Panc1 (cell line): ENCODE data around the gene ARHGAP6.

Experiments used
- SIN3A ChIP-seq: IDR thresholded peaks from 2 replicates; pipeline ENCODE4 v1.6.1; 2012; ENCODE audit warnings: low read depth, mild to moderate bottlenecking, low read length, moderate library complexity, borderline replicate concordance; ENCODE audit not compliant: insufficient read depth
- TF ChIP-seq, protein P1 (sequence below): fragments of 450-650 bp; IDR thresholded peaks from 2 replicates; pipeline ENCODE4 v1.5.1; 2017; ENCODE audit warnings: mild to moderate bottlenecking
- TF ChIP-seq, protein P2 (sequence below), 2 experiments: IDR thresholded peaks; 2 replicates each; pipeline ENCODE4 v1.6.1; 2011 to 2012; ENCODE audit warnings: low read depth in 2 of 2, control low read depth in 1 of 2, low read length in 1 of 2, mild to moderate bottlenecking in 1 of 2, moderate library complexity in 1 of 2; ENCODE audit not compliant: insufficient read depth in 1 of 2

DNA sequence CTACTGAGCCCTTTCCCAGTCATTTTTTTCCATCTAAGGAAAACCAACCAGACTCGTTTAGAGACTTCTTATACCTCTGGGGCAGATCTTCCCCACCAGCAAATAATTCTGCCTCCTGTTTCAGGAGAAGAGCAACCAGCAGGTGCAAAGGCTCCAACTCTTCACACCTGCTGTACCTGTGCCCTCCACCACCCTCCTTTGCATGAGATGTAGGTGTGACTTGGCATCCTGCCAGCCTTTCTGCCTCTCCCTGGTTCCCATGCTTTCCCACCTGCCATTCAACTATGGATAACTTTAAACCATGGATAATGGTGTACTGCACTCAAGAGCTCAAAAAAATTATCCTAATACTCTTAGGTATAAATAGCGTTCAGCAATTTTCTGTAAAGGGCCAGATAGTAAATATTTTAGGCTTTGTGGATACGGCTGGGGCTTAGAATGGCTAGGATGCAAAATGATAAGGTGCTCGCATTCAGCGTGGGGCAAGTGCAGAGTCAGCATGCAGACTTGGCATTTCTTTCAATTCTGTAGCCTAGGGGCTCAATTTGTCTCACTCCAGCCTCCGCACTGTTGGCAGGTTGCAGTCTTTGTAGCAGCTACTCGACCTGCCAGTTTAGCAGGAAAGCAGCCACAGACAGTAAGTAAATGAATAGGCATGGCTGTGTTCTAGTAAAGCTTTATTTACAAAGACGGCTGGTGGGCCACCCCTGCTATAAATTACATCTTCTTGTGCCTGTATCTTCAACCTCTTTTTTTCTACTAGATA lies 474.8 kb downstream of the ARHGAP6 start:
- TF ChIP-seq, protein P1, sequence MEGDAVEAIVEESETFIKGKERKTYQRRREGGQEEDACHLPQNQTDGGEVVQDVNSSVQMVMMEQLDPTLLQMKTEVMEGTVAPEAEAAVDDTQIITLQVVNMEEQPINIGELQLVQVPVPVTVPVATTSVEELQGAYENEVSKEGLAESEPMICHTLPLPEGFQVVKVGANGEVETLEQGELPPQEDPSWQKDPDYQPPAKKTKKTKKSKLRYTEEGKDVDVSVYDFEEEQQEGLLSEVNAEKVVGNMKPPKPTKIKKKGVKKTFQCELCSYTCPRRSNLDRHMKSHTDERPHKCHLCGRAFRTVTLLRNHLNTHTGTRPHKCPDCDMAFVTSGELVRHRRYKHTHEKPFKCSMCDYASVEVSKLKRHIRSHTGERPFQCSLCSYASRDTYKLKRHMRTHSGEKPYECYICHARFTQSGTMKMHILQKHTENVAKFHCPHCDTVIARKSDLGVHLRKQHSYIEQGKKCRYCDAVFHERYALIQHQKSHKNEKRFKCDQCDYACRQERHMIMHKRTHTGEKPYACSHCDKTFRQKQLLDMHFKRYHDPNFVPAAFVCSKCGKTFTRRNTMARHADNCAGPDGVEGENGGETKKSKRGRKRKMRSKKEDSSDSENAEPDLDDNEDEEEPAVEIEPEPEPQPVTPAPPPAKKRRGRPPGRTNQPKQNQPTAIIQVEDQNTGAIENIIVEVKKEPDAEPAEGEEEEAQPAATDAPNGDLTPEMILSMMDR = no peak
- TF ChIP-seq, protein P2, sequence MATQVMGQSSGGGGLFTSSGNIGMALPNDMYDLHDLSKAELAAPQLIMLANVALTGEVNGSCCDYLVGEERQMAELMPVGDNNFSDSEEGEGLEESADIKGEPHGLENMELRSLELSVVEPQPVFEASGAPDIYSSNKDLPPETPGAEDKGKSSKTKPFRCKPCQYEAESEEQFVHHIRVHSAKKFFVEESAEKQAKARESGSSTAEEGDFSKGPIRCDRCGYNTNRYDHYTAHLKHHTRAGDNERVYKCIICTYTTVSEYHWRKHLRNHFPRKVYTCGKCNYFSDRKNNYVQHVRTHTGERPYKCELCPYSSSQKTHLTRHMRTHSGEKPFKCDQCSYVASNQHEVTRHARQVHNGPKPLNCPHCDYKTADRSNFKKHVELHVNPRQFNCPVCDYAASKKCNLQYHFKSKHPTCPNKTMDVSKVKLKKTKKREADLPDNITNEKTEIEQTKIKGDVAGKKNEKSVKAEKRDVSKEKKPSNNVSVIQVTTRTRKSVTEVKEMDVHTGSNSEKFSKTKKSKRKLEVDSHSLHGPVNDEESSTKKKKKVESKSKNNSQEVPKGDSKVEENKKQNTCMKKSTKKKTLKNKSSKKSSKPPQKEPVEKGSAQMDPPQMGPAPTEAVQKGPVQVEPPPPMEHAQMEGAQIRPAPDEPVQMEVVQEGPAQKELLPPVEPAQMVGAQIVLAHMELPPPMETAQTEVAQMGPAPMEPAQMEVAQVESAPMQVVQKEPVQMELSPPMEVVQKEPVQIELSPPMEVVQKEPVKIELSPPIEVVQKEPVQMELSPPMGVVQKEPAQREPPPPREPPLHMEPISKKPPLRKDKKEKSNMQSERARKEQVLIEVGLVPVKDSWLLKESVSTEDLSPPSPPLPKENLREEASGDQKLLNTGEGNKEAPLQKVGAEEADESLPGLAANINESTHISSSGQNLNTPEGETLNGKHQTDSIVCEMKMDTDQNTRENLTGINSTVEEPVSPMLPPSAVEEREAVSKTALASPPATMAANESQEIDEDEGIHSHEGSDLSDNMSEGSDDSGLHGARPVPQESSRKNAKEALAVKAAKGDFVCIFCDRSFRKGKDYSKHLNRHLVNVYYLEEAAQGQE (IDR thresholded peaks at IDR 0.05; ENCODE audit: insufficient read depth in 1 of 2, low read depth in 2 of 2, low read length in 1 of 2) = no peak
- no peak for TF ChIP-seq SIN3A
